Aorta (tissue), 5 donors: Measurements from ENCODE around the gene CNTN1. TPM values are rescaled to one million over a fixed set of nuclear protein-coding genes. Genes with fewer than 3 reads are reported as not detected.

Experiments
- ATAC-seq: fragments of 200-7000 bp; cut with Tn5 transposase; one replicate; pipeline ENCODE4 v1.9.1; 2022; ENCODE audit warnings: moderate library complexity; ENCODE audit not compliant: low FRiP score
- DNase-seq, 2 donors: peaks; one replicate each; pipeline ENCODE4 v3.0.0-alpha.2; 2020
- H3K27ac ChIP-seq, 2 donors: one replicate each; pipeline ENCODE4 v1.5.1; 2013; ENCODE audit warnings: low read length in 2 of 2, mild to moderate bottlenecking in 2 of 2, moderate library complexity in 2 of 2, control low read depth in 1 of 2, inconsistent platforms in 1 of 2, low read depth in 1 of 2
- H3K27me3 ChIP-seq, 2 donors: one replicate each; pipeline ENCODE4 v1.6.1; 2013; ENCODE audit warnings: control low read depth in 1 of 2, low read length in 1 of 2, mild to moderate bottlenecking in 1 of 2, moderate library complexity in 1 of 2; ENCODE audit not compliant: insufficient read depth in 2 of 2, control insufficient read depth in 1 of 2
- H3K36me3 ChIP-seq, 2 donors: one replicate each; pipeline ENCODE4 v1.6.1; 2013; ENCODE audit warnings: control low read depth in 1 of 2, low read length in 1 of 2, mild to moderate bottlenecking in 1 of 2; ENCODE audit not compliant: insufficient read depth in 2 of 2, control insufficient read depth in 1 of 2
- H3K4me1 ChIP-seq, 2 donors: one replicate each; pipeline ENCODE4 v1.6.1; 2013; ENCODE audit warnings: low read length in 2 of 2, control low read depth in 1 of 2, mild to moderate bottlenecking in 1 of 2, moderate library complexity in 1 of 2; ENCODE audit not compliant: insufficient read depth in 2 of 2, control insufficient read depth in 1 of 2
- H3K4me3 ChIP-seq, 2 donors: one replicate each; pipeline ENCODE4 v1.5.1; 2013; ENCODE audit warnings: low read length in 2 of 2, control low read depth in 1 of 2, mild to moderate bottlenecking in 1 of 2
- H3K9me3 ChIP-seq: one replicate; pipeline ENCODE4 v1.6.1; 2013; ENCODE audit warnings: mild to moderate bottlenecking, low read length; ENCODE audit not compliant: control insufficient read depth
- WGBS, 2 donors: extraction: QIAGEN DNeasy Blood & Tissue Kit; methylation state at CpG; one replicate each; pipeline ENCODE4 v1.1.7; 2013; 5-methylcytosine and 5-hydroxymethylcytosine counted together
- intact Hi-C, 2 donors: fragments of 100-400 bp; cut with DNase I; formaldehyde crosslinking; loops; one replicate each; pipeline versions ENCODE4 v1.14.2 to v1.15.0; 2022
- polyA plus RNA-seq, 2 donors: library from polyadenylated mRNA; stranded (reverse); fragments of 200-250 nt; gene quantifications; one replicate each; pipeline ENCODE4 v1.2.3, GENCODE V29; 2013
- total RNA-seq, 2 donors: library from RNA; stranded (reverse); fragmentation: NEBNext Ultra II Directional; extraction: Animal tissue kit (Norgen Biotek cat#: 25700); gene quantifications; one replicate each; pipeline ENCODE4 v1.2.1, GENCODE V29; 2021
- donor health status: healthy with polysubstance abuse.
- donor health status: Bipolar disorder and iron deficiency.
- donor health status: DM: no; HTN: no; CAD: no.
- donor health status: DM: no; HTN: no; CAD: no.
- donor health status: DM: yes; HTN: yes; CAD: no.

Gene CNTN1
- total and polyA plus RNA-seq, 4 donors, result 1.0 to 23.0 (median 9.0) TPM

DNA sequence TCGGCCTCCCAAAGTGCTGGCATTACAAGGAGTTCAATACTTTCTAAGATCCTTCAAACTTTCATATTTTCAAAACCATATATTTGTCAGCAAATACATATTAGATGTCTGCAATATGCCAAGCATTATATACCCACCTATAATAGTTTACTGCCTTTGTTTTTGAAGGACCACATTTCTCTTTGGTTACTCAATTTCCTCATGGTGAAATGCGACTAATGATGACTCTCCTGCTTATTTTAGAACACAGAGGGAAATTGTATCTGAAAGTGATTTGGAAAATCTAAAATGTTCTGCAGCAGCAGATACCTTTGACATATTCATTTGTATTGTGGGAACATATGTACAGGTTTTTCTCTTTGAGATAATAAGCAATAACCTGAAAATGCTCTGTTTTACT, 2.7 kb upstream of the CNTN1 start:
- Histone ChIP-seq H3K4me1 (no peaks in the 10 kb centered on the region), H3K4me3 (no peak overlapping the region), H3K27ac (no peak overlapping the region), H3K27me3 (no peaks in the 10 kb centered on the region), H3K36me3 (no peaks in the 10 kb centered on the region), H3K9me3 (no peaks in the 10 kb centered on the region)
- no peak for ATAC-seq
- intact Hi-C loops, result no loop called here
- no peak for DNase-seq
- WGBS, 2 donors, result 79 to 84% methylated on average over 2 of the region's 2 CpGs

DNA sequence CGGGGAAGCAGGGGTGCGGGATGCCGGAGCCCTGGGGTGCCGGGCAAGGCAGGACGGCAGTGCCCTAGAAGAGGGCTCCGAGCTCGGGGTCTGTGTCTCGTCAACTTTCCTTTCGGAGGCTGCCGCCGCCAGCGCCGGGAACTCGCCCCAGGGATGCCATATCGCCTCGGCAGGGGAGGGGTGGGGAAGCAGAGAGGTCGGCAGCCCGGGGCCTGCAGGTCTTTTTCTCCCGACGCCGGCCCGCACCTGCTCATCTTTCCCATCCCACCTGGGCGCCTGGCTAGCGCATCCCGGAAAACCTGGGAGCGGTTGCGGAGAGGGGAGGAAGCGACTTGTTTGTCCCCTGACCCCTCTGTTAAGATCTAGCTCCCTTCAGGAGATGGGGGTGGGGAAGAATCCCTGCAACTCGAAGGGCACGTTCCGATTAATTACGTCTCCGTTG, 547 bp downstream of the CNTN1 start:
- ATAC-seq (peak; percentile 63), DNase-seq (peak; percentile 26 to 74)
- Histone ChIP-seq H3K9me3 (no peaks in the 10 kb centered on the region), H3K4me3 (peak overlapping the region; percentile 0 to 59), H3K4me1 (no peaks in the 10 kb centered on the region), H3K36me3 (no peaks in the 10 kb centered on the region), H3K27ac (no peak overlapping the region), H3K27me3 (no peaks in the 10 kb centered on the region)
- intact Hi-C loops, result no loop called here
- WGBS, 2 donors, result 1 to 4% methylated on average over 26 to 33 of the region's 33 CpGs

DNA sequence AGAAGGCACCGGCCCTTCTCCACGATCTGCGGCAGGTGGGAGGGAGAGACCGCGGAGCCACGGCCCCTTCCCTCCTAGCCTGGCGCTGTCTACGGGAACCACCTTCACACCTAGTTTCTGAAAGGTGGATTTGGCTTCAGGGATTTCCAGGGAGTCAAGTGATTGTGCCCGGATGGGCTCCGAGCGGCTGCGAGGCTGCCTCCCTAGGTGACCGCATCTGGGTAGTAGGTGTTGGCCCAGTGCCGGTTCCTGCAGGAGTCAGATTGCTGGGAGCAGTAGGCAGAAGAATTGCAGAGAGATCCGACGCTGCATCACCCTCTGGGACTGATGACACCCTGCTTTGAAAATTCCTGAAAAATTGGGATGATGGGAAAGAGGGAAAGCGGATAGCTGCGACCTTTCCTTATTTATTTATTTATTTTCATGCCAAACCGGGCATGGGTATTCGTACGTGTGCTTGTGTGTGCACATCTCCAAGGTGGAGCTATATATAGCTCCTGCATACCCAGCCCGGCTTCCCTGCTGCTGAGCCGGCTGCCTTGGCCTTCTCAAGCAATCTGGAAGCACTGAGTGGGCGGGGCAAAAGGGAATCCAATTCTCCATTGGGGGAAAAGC, 1.1 kb downstream of the CNTN1 start:
- peak overlapping the region; percentile 0 to 59 for H3K4me3 ChIP-seq
- intact Hi-C loops, result no loop called here
- no peaks in the 10 kb centered on the region for H3K36me3 ChIP-seq
- H3K9me3 ChIP-seq, result no peaks in the 10 kb centered on the region
- 4 to 5% methylated on average over 24 of the region's 24 CpGs for WGBS, 2 donors
- no peaks in the 10 kb centered on the region for H3K27me3 ChIP-seq
- peak; percentile 36 for ATAC-seq
- no peak overlapping the region for H3K27ac ChIP-seq
- no peaks in the 10 kb centered on the region for H3K4me1 ChIP-seq
- DNase-seq, result peak; percentile 33 to 62

DNA sequence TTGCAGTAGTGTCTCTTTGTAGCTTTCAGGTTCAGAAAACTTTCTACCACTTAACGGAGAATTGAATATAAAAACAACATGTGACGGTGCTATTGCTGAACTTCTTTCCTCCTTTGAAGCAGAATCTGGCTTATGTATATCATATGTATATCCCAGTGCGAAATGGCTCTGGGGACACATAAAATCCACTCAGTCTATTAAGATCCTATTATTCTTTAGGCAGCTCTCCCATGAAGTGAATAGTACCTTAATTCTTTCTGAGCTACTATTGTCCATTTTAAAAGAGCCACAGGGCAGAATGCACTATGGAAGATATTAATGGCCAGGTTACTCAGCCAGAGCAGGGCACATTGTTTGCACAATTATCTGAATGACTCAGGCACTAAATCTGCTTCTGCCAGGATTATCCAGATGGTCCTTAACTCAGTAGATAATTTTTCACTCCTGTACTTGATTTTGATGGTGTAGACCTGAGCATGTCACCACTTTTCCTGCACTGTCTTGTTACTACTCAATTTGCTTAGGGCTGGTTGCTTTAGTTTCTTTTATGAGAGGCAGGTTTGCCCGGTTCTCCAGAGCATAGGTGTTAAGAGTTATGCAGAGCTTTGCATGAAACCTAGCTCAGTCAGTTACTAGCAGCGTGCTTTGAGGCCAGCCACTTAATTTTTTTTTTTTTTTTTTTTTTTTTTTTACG, 5.5 kb downstream of the CNTN1 start:
- Histone ChIP-seq H3K9me3 (no peaks in the 10 kb centered on the region), H3K27ac (no peak overlapping the region), H3K27me3 (no peaks in the 10 kb centered on the region), H3K4me1 (no peaks in the 10 kb centered on the region), H3K36me3 (no peaks in the 10 kb centered on the region), H3K4me3 (no peak overlapping the region)
- 76 to 84% methylated on average over 5 to 6 of the region's 6 CpGs for WGBS, 2 donors
- intact Hi-C loops, result no loop called here
- no peak for ATAC-seq
- DNase-seq, result no peak

DNA sequence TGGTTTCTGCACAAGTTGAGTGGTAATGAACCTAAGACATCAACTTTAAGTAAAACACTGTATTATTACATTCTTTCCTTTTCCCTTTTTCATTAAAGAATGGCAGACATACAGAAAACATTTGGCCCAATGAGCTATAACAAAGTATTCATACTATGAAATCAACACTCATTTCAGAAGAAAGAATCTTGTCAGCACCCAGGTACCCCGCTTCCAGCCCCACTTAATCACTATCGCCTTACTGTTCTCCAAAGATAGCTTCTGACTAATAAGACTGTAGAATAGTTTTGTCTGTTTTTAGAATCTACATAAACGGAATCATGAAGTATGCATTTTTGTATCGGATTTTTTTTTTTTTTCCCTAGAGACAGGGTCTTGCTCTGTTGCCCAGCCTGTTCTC, 9.5 kb downstream of the CNTN1 start:
- H3K4me3 ChIP-seq, result no peak overlapping the region
- no peaks in the 10 kb centered on the region for H3K4me1 ChIP-seq
- ATAC-seq (no peak), DNase-seq (no peak)
- WGBS, 2 donors, result 49 to 68% methylated on average over 4 of the region's 4 CpGs
- no peaks in the 10 kb centered on the region for H3K36me3 ChIP-seq
- no peaks in the 10 kb centered on the region for H3K9me3 ChIP-seq
- intact Hi-C loops, result no loop called here
- no peak overlapping the region for H3K27ac ChIP-seq
- H3K27me3 ChIP-seq, result no peaks in the 10 kb centered on the region

DNA sequence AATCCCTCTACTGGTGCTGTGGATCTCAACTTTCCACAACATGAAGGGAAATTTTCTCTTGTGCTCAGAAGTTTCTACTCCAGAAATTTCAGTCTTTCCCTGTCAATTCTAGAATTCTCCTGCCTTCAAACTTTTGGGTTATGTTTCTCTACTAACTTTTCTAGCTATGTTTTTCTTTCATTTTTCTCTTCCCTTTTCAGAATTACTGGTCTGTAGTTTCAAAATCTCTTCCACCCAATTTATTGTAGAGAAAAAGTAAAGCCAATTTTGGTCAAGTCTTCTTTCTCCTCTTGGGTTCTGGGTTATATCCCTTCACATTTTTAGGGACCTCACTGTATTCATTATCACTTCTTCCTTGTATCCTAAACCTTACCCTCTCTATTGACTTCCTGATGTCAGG, 18.9 kb downstream of the CNTN1 start:
- H3K27ac ChIP-seq, result no peak overlapping the region
- DNase-seq (no peak), ATAC-seq (no peak)
- H3K4me1 ChIP-seq, result no peaks in the 10 kb centered on the region
- no peak overlapping the region for H3K4me3 ChIP-seq
- H3K9me3 ChIP-seq, result no peaks in the 10 kb centered on the region
- no peaks in the 10 kb centered on the region for H3K36me3 ChIP-seq
- intact Hi-C loops, result no loop called here
- H3K27me3 ChIP-seq, result no peaks in the 10 kb centered on the region

DNA sequence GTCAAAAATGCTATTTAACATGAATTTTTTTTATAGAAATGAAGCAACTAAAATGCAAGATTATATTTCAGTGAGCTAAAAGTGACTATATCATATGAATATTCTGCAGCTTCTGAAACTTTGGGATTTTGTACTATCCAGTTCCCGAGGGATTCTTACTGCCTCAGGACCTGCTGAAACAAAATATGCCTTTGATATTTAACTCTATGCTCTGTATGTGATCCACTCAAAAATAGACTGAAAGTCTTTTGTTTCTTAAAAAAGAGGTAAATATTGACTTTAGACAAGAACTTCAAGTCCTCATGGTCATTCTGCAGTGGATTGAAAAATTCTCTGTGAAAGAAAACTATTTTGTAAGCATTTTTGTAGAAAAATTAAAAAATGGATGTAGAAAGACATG, 22.4 kb downstream of the CNTN1 start:
- Histone ChIP-seq H3K9me3 (no peaks in the 10 kb centered on the region), H3K4me1 (no peaks in the 10 kb centered on the region), H3K27ac (no peak overlapping the region), H3K36me3 (no peaks in the 10 kb centered on the region), H3K27me3 (no peaks in the 10 kb centered on the region), H3K4me3 (no peak overlapping the region)
- 22 to 76% methylated on average over 1 of the region's 1 CpG for WGBS, 2 donors
- no peak for DNase-seq
- no peak for ATAC-seq
- intact Hi-C loops, result no loop called here

DNA sequence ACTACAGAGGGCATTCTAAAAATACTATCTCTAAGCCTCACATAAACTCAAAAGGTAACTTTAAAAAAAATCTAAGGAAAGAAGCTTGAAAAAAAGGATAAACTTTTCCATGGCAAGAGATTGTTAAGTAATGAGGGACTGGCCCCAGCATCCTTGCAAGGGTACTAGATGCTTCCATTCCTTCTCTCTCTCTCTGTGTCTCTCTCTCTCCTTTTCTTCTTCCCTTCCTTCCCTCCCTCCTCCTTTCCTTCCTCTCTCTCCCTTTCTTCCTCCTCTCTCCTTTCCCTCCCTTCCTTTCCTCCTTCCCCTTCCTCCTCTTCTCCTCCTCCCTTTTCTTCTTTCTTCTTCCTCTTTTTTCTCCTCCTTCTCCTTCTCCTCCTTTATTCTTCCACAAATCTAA, 23.8 kb downstream of the CNTN1 start:
- intact Hi-C loops, result no loop called here
- DNase-seq (no peak), ATAC-seq (no peak)
- Histone ChIP-seq H3K9me3 (no peaks in the 10 kb centered on the region), H3K4me1 (no peaks in the 10 kb centered on the region), H3K27me3 (no peaks in the 10 kb centered on the region), H3K4me3 (no peak overlapping the region), H3K27ac (no peak overlapping the region), H3K36me3 (no peaks in the 10 kb centered on the region)

DNA sequence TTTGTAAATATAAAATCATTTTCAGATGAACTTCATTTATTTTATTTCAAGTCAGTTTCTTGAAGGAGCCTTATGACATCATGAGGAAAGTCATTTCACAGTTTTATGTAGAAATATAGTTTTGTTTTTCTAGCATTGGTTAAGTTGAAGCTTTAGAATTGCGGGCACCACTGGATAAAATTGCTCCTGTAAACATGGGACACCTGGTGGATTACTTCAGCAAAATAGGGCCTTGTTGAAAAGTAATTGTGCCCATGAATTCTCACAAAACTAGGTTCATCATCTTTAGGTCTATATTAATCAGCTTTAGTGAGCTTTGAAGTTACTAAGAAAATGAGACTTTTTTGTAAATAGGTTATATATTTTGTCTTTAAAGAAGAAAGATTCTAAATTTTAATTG, 25.3 kb downstream of the CNTN1 start:
- WGBS, 2 donors, result 83 to 85% methylated on average over 1 of the region's 1 CpG
- Histone ChIP-seq H3K4me3 (no peak overlapping the region), H3K36me3 (no peaks in the 10 kb centered on the region), H3K4me1 (no peaks in the 10 kb centered on the region), H3K9me3 (no peaks in the 10 kb centered on the region), H3K27ac (no peak overlapping the region), H3K27me3 (no peaks in the 10 kb centered on the region)
- ATAC-seq (no peak), DNase-seq (no peak)
- intact Hi-C loops, result no loop called here
